LNCAP (cell line): ENCODE results near the gene TTC29.

Experiments used
- CTCF ChIP-seq: fragments of 450-650 bp; IDR thresholded peaks from 2 replicates; pipeline ENCODE4 v1.5.1; 2017; ENCODE audit warnings: mild to moderate bottlenecking

The TTC29 gene

GRCh38 chr4:146776691-146777090 lies 169.0 kb downstream of the TTC29 start:
- no peak for TF ChIP-seq CTCF

- TF ChIP-seq CTCF, result no peak
Observed at GRCh38 chr4:146763560-146763959, 182.1 kb downstream of the TTC29 start.

GRCh38 chr4:146762016-146762415 lies 183.6 kb downstream of the TTC29 start:
- TF ChIP-seq CTCF, result no peak

- TF ChIP-seq CTCF, result no peak
Observed at GRCh38 chr4:146742416-146742815, 203.2 kb downstream of the TTC29 start.

GRCh38 chr4:146739182-146739581 lies 206.5 kb downstream of the TTC29 start:
- no peak for TF ChIP-seq CTCF

GRCh38 chr4:146709956-146710355 lies 235.7 kb downstream of the TTC29 start:
- TF ChIP-seq CTCF, result no peak

GRCh38 chr4:146699910-146700309 lies 245.8 kb downstream of the TTC29 start:
- TF ChIP-seq CTCF, result no peak

GRCh38 chr4:146674829-146675570 lies 270.7 kb downstream of the TTC29 start:
- TF ChIP-seq CTCF, result no peak
